ENCODE data around the gene DIP2B. TPM values are rescaled to one million over a fixed set of nuclear protein-coding genes. Genes with fewer than 3 reads are reported as not detected.

The DIP2B gene
- polyA plus RNA-seq, 1 of the 3 experiments (the other 2 are of a cell fraction) = 6.6 TPM

- peaks cover under 1% of the 10 kb centered on the region for H3F3A ChIP-seq (replicated peaks; ENCODE audit: insufficient read depth)
- TF ChIP-seq TAF1 (IDR thresholded peaks at IDR 0.05; ENCODE audit: borderline replicate concordance, low read depth, low read length) (no peak), RCOR1 (IDR thresholded peaks at IDR 0.05; ENCODE audit: low read length) (no peak), EP300 (IDR thresholded peaks at IDR 0.05; ENCODE audit: borderline replicate concordance in 1 of 2, low read depth in 1 of 2, low read length in 1 of 2) (no peak), CHD2 (IDR thresholded peaks at IDR 0.05; ENCODE audit: low read length, partially characterized antibody) (no peak), GABPA (IDR thresholded peaks at IDR 0.05; ENCODE audit: low read depth) (no peak)
- ChIA-PET CTCF (interaction anchor here (0.6 kb wide), 2 partner anchors 11 to 109 kb away, joined by 3 read pairs; no protein-coding TSS in a partner anchor), POLR2A (no interaction called here)
- H3K4me3 ChIP-seq (ENCODE audit: low read depth in 2 of 2, low read length in 1 of 2) = no peak overlapping the region
- no peaks in the 10 kb centered on the region for H3K79me2 ChIP-seq (ENCODE audit: insufficient read depth)
- no peak overlapping the region for H3K27ac ChIP-seq (ENCODE audit: low read depth in 2 of 2, low read length in 1 of 2)
- 62% methylated on average over 2 of the region's 2 CpGs for WGBS (ENCODE audit: low lambda C conversion rate)
- H4K20me1 ChIP-seq (ENCODE audit: insufficient read depth) = no peaks in the 10 kb centered on the region
- no peaks in the 10 kb centered on the region for H3K9me2 ChIP-seq
- no peak for DNase-seq
- no peaks in the 10 kb centered on the region for H3K9me3 ChIP-seq
- H3K4me2 ChIP-seq = no peak overlapping the region
- H3K9ac ChIP-seq = no peak overlapping the region
- H2AFZ ChIP-seq (ENCODE audit: low read depth) = no peak overlapping the region
- peaks cover 0 to 7% of the 10 kb centered on the region in 2 experiments; a peak in 1 of 4 replicates for H3K4me1 ChIP-seq (ENCODE audit: control insufficient read depth in 1 of 2, insufficient read depth in 2 of 2, low read depth in 1 of 2, low read length in 1 of 2)
- H3K27me3 ChIP-seq (ENCODE audit: insufficient read depth) = no peaks in the 10 kb centered on the region
- H3K36me3 ChIP-seq (replicated peaks in 1 of 2; ENCODE audit: control insufficient read depth in 1 of 2, insufficient read depth in 2 of 2, low read length in 1 of 2) = no peaks in the 10 kb centered on the region
These were observed 142.7 kb downstream of the DIP2B start for GRCh38 chr12:50647479-50647878.

- no peaks in the 10 kb centered on the region for H4K20me1 ChIP-seq (ENCODE audit: insufficient read depth)
- no peaks in the 10 kb centered on the region for H3K9me3 ChIP-seq
- TF ChIP-seq SIN3A (IDR thresholded peaks at IDR 0.05; ENCODE audit: borderline replicate concordance, low read depth, low read length) (no peak), GABPA (IDR thresholded peaks at IDR 0.05; ENCODE audit: low read depth) (no peak), FOXM1 (IDR thresholded peaks at IDR 0.05; ENCODE audit: low read depth) (no peak), EZH2phosphoT487 (IDR thresholded peaks at IDR 0.05; ENCODE audit: borderline replicate concordance, low read depth) (no peak), RCOR1 (IDR thresholded peaks at IDR 0.05; ENCODE audit: low read length) (no peak), JUND (IDR thresholded peaks at IDR 0.05) (no peak), POLR2AphosphoS5 (IDR thresholded peaks at IDR 0.05; ENCODE audit: low read depth, low read length) (no peak)
- TF ChIP-seq, protein P1, sequence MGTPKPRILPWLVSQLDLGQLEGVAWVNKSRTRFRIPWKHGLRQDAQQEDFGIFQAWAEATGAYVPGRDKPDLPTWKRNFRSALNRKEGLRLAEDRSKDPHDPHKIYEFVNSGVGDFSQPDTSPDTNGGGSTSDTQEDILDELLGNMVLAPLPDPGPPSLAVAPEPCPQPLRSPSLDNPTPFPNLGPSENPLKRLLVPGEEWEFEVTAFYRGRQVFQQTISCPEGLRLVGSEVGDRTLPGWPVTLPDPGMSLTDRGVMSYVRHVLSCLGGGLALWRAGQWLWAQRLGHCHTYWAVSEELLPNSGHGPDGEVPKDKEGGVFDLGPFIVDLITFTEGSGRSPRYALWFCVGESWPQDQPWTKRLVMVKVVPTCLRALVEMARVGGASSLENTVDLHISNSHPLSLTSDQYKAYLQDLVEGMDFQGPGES (IDR thresholded peaks at IDR 0.05; ENCODE audit: low read depth, low read length) = no peak
- no peaks in the 10 kb centered on the region for H3F3A ChIP-seq (replicated peaks; ENCODE audit: insufficient read depth)
- H3K9ac ChIP-seq = no peak overlapping the region
- H3K4me1 ChIP-seq (ENCODE audit: control insufficient read depth in 1 of 2, insufficient read depth in 2 of 2, low read depth in 1 of 2, low read length in 1 of 2) = peaks cover 0 to 6% of the 10 kb centered on the region in 2 experiments; a peak in 1 of 4 replicates
- H3K4me3 ChIP-seq (ENCODE audit: low read depth in 2 of 2, low read length in 1 of 2) = no peak overlapping the region
- 0 out of 2 replicates have a peak, but pooled peaks cover 9% of the 10 kb centered on the region for H3K79me2 ChIP-seq (ENCODE audit: insufficient read depth)
- H3K4me2 ChIP-seq = no peak overlapping the region
- no peaks in the 10 kb centered on the region for H3K36me3 ChIP-seq (replicated peaks in 1 of 2; ENCODE audit: control insufficient read depth in 1 of 2, insufficient read depth in 2 of 2, low read length in 1 of 2)
- H3K27ac ChIP-seq (ENCODE audit: low read depth in 2 of 2, low read length in 1 of 2) = no peak overlapping the region
- H3K27me3 ChIP-seq (ENCODE audit: insufficient read depth) = no peaks in the 10 kb centered on the region
- no peaks in the 10 kb centered on the region for H3K9me2 ChIP-seq
- POLR2A ChIA-PET = no interaction called here
- H2AFZ ChIP-seq (ENCODE audit: low read depth) = no peak overlapping the region
- no peak for DNase-seq
- 95% methylated on average over 3 of the region's 3 CpGs for WGBS (ENCODE audit: low lambda C conversion rate)
- CTCF ChIA-PET = interaction anchor here (1.7 kb wide), 1 partner anchor 12 kb away, joined by 7 read pairs; no protein-coding TSS in a partner anchor
These were observed 145.5 kb downstream of the DIP2B start for GRCh38 chr12:50650285-50650684.
